Muscle of leg (tissue), 16 donors: ENCODE results near the gene GFRA4. TPM values are rescaled to one million over a fixed set of nuclear protein-coding genes. Genes with fewer than 3 reads are reported as not detected.

Experiments used
- DNase-seq: peaks from one replicate; pipeline ENCODE4 v3.0.0; 2013
- H3K27ac ChIP-seq: one replicate; pipeline ENCODE4 v1.5.1; 2013; ENCODE audit warnings: mild to moderate bottlenecking, low read length, control low read depth
- H3K27me3 ChIP-seq: one replicate; pipeline ENCODE4 v1.6.1; 2013; ENCODE audit warnings: low read length; ENCODE audit not compliant: control insufficient read depth, insufficient read depth
- H3K36me3 ChIP-seq: one replicate; pipeline ENCODE4 v1.6.1; 2013; ENCODE audit warnings: low read length; ENCODE audit not compliant: control insufficient read depth, insufficient read depth
- H3K4me1 ChIP-seq: one replicate; pipeline ENCODE4 v1.6.1; 2013; ENCODE audit warnings: low read length; ENCODE audit not compliant: control insufficient read depth, insufficient read depth
- H3K4me3 ChIP-seq: one replicate; pipeline ENCODE4 v1.5.1; 2013; ENCODE audit warnings: low read length, control low read depth
- H3K9me3 ChIP-seq: replicated peaks from 2 replicates; pipeline ENCODE4 v1.6.1; 2013; ENCODE audit warnings: low read depth, low read length; ENCODE audit not compliant: control insufficient read depth
- WGBS: methylation state at CpG from one replicate; pipeline ENCODE4 v1.1.5; 2013; ENCODE audit warnings: missing lambda C conversion rate; ENCODE audit not compliant: insufficient coverage; 5-methylcytosine and 5-hydroxymethylcytosine counted together
- long read RNA-seq, 11 donors: transcript quantifications; one replicate each; lab custom pipeline, GENCODE V29; 2026
- polyA plus RNA-seq, 8 donors: library from polyadenylated mRNA; unstranded; fragments of 120-200 nt; gene quantifications; one replicate each; pipeline versions ENCODE4 v1.2.1 to v1.2.3, GENCODE V29; 2013; ENCODE audit warnings: inconsistent platforms in 1 of 8, low replicate concordance in 1 of 8; ENCODE audit not compliant: insufficient read length in 8 of 8, insufficient read depth in 1 of 8
- total RNA-seq: library from RNA; stranded (reverse); fragments of 120-200 nt; gene quantifications from one replicate; pipeline ENCODE4 v1.2.4, GENCODE V29; 2013

Gene GFRA4, protein sequence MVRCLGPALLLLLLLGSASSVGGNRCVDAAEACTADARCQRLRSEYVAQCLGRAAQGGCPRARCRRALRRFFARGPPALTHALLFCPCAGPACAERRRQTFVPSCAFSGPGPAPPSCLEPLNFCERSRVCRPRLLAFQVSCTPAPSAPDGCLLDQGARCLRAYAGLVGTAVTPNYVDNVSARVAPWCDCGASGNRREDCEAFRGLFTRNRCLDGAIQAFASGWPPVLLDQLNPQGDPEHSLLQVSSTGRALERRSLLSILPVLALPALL
- not detected for total RNA-seq
- polyA plus RNA-seq = not detected
- long read RNA-seq, donor 1 = 0 reads
- long read RNA-seq, donor 2 = 0 reads
- long read RNA-seq, donor 3 = 0 reads
- long read RNA-seq, donor 4 = 0 reads
- long read RNA-seq, donor 5 = 0 reads
- long read RNA-seq, donor 6 = 0 reads
- long read RNA-seq, donor 7 = 0 reads
- long read RNA-seq, donor 8 = 0 reads
- long read RNA-seq, donor 9 = 0 reads
- long read RNA-seq, donor 10 = 0 reads
- long read RNA-seq, donor 11 = 0 reads

DNA sequence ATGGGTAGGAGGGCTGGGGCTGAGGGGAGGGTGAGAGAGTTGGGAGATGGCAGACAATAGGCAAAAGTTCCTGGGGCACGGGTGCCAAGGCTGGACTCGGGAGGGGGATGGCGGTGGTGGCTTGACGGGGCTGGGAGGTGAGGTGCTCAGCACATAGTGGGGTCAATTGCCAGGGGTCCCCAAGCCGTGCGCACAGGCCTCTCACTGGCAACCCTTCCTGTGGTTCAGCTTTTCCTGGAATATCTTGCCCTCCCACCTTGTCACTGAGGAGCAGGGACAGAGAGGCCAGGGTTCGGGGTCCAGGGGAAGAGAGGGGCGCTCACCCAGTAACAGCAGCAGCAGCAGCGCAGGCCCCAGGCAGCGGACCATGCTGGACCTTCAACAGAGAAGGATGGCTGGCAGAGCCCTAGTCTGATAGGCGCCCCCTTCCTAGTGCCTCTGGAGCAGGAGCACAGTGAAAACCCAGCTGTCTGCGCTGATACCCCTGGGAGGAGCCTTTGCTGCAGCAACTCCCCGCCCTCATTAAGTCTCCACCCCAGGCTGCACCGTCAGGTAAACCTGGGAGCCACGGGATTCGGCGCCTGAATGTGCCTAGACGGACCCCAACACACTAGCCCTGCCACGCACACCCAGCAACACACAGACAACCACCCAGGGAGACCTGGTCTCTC, at the start of gene GFRA4:
GFRA4 (minus strand) TSS at position 369 of the 671 bp plus-strand sequence; CDS start at position 369, 0 bp downstream.
- no peak for DNase-seq
- Histone ChIP-seq H3K4me1 (peaks cover 11% of the 10 kb centered on the region), H3K9me3 (no peaks in the 10 kb centered on the region), H3K27me3 (peaks cover 49% of the 10 kb centered on the region), H3K27ac (no peak within 1 kb of the TSS), H3K4me3 (no peak within 1 kb of the TSS), H3K36me3 (no peaks in the 10 kb centered on the region)
- 53% methylated on average over 17 of the region's 19 CpGs for WGBS

DNA sequence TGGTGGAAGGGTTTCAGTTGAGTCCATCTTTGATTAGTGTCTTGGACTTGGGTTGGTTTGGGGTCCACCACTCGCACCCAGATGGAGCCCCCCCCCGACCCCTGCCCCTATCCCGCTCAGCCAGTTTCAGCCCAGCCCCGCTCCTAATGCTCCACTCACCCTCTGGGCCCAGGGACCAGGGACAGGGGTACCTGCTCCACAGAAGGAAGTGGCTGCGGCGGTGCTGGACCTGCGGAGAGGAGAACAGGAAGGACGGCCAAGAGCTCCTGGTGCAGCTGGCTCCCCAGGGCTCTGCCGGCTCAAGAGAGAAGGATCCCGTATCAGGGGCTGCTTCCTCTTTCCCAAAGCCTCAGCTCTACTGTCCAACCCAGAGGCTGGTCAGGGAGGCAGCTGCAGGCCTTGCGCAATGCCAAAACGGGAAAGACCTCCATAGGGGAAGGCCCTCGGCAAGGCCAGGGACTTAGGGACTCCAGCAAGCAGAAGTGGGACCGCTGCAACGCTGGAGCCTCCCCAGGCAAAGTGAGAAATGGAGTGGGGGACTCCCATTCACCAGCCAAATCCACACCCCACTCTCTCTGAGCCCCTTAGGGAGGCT, 49.2 kb upstream of the GFRA4 start, which contains the start of gene SIGLEC1:
SIGLEC1 (minus strand) TSS at position 322 of the 595 bp plus-strand sequence. CDS start 5,472 bp downstream, outside the sequence.
- peak within 1 kb of the TSS; percentile 75 for H3K27ac ChIP-seq
- no peaks in the 10 kb centered on the region for H3K9me3 ChIP-seq
- no peaks in the 10 kb centered on the region for H3K27me3 ChIP-seq
- peaks cover 31% of the 10 kb centered on the region for H3K4me1 ChIP-seq
- DNase-seq = peak; percentile 85
- no peaks in the 10 kb centered on the region for H3K36me3 ChIP-seq
- 26% methylated on average over 6 of the region's 15 CpGs for WGBS
- peak within 1 kb of the TSS; percentile 22 for H3K4me3 ChIP-seq

DNA sequence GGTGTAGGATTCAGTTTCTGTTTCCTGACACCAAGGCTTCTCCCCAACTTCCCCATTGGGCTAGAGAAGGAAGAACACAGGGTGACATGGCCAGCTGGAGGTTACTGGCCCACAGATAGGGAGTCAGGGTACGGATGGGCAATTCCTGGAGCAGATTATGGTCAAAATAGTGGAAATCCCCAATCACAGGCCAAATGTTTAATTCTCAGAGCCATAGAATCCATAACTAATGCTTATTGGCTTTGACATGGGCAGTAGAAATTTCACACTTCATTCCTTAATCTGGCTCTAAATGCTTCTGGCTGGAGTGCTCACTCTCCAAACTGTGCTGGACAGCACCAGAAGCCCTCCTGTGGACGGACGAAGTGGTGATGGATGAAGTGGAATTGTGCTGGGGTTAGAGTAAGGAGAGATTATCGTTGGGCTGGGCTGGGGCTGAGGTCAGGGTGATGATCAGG, 48.3 kb upstream of the GFRA4 start:
- WGBS = 40% methylated on average over 3 of the region's 4 CpGs

DNA sequence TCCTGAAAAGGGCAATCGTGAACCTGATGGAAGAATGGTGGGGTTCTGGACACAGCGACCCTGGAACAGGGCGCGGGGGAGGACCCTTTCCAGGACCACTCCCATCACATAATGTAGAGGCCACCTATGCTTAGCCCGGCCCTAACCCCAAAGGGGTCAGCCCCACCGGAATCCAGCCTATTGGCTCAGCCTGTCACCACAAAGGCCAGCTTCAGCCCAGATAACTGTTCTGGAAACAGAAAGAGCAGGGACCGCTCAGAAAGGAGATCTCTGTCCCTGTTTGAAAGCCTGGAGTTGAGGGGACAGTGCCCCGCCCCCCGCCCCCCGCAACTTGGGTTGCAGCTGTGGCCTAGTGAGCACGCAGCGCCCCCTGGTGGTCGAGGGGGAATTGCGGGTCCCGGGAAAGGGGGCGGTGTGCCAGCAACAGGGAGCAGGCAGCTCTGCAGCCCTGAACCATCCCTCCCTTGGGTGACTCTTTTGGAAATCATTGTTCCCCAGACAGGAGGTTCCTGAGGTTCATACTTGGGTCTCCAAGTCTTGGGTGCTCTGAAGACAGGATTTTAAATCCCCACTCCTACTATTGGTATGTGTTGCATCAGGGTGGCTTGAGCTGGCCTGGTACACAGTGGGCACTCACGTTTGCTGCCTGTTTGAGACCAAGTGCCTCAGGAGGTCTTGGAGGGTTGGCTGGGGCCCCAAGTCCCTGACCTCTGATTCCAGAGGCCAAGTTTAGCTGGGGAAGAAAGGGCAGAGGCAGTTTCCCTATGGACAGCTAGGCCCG, 47.7 kb upstream of the GFRA4 start:
- Histone ChIP-seq H3K4me1 (peaks cover 46% of the 10 kb centered on the region), H3K4me3 (peak overlapping the region; percentile 22), H3K27me3 (no peaks in the 10 kb centered on the region), H3K36me3 (no peaks in the 10 kb centered on the region), H3K9me3 (no peaks in the 10 kb centered on the region), H3K27ac (peak overlapping the region; percentile 75)
- peak; percentile 79 for DNase-seq
- WGBS = 23% methylated on average over 15 of the region's 18 CpGs

More for the DNA sequence above, 48.3 kb upstream of the GFRA4 start:
- peak overlapping the region; percentile 75 for H3K27ac ChIP-seq
- H3K4me1 ChIP-seq = peaks cover 39% of the 10 kb centered on the region
- H3K36me3 ChIP-seq = no peaks in the 10 kb centered on the region
- H3K9me3 ChIP-seq = no peaks in the 10 kb centered on the region
- DNase-seq = peak; percentile 69
- H3K4me3 ChIP-seq = peak overlapping the region; percentile 22
- H3K27me3 ChIP-seq = no peaks in the 10 kb centered on the region

DNA sequence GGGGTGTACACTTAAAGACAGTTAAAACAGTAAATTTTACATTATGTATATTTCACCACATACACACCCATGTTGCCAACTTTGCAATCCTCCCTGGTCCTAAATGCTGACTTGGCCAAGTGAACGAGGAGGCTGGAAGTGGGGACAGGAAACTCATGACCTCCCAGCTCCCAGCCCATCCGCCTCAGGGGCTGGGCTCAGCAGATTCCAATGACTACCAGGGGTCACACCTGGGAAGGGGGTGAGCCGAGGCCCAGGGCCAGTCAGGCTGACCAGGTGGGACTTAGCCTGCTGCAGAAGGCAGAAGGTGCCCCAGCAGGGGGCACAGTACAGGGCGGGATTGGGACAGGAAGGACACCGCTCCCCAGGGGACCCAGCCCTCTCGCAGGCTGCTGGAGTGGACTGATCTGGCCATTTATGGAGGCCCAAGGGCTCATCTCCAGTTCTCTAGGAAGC, 46.8 kb upstream of the GFRA4 start:
- peak overlapping the region; percentile 8 for H3K4me3 ChIP-seq
- H3K9me3 ChIP-seq = no peaks in the 10 kb centered on the region
- no peaks in the 10 kb centered on the region for H3K36me3 ChIP-seq
- no peaks in the 10 kb centered on the region for H3K27me3 ChIP-seq
- peak; percentile 61 for DNase-seq
- H3K27ac ChIP-seq = peak overlapping the region; percentile 47
- peaks cover 54% of the 10 kb centered on the region for H3K4me1 ChIP-seq
- 42% methylated on average over 4 of the region's 6 CpGs for WGBS

DNA sequence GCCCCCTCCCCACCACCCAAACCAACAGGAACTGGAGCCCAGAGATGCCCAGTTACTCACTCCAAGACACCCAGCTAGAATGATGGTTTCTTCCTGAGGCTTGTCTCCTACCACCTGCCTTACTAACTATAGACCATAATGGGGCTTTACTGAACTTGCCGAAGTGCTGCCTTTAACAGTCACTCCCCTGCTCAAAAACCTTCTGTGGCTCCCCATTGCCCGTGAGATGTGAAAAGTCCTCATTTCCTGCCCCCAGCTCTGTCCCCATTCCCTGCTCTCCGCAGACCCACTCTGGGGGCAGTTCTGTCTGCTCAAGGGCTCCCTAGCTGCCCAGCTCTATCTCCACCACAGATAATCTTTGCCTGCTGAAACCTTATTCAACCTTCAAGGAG, 44.3 kb upstream of the GFRA4 start:
- Histone ChIP-seq H3K4me3 (no peak overlapping the region), H3K4me1 (peaks cover 64% of the 10 kb centered on the region), H3K9me3 (no peaks in the 10 kb centered on the region), H3K36me3 (no peaks in the 10 kb centered on the region), H3K27ac (no peak overlapping the region), H3K27me3 (no peaks in the 10 kb centered on the region)
- DNase-seq = no peak
- WGBS = 73% methylated on average over 3 of the region's 3 CpGs

DNA sequence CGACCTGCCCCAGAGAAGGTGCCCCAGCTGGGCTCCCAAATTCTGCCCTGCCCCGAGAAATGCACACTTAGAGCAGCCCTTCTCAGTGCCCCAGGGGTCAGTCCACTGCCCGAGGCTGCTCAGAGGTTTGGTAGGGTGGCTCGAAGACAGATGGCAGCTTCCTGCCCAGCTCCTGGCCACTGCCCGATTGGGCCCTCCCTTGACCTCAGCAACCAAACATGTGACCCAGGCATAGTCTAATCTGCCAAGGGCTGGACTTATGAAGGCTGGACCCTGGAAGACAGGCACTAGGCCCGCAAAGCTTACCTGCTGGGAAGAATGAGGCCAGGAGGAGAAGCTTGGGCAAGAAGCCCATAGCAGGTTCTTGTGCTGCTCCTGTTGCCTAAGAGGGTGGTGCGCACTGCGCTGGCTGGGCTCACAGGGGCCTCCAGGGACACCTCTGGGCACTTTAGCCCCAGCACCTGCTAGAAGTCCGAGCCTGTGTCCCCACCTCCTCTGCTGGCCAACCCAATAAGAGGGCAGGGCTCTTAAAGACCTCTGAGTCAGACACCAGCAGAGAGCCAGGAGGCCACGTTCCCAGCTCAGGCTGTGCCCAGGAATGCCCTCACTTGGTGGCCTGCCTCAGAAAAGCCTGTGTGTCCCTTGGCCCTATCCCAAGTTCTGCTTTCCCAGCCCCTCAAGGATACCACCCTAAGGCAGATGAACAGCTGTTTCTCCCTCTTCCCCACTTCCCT, 43.7 kb upstream of the GFRA4 start:
- Histone ChIP-seq H3K36me3 (no peaks in the 10 kb centered on the region), H3K9me3 (no peaks in the 10 kb centered on the region), H3K27ac (peak overlapping the region; percentile 4), H3K27me3 (no peaks in the 10 kb centered on the region), H3K4me1 (peaks cover 61% of the 10 kb centered on the region), H3K4me3 (no peak overlapping the region)
- WGBS = 63% methylated on average over 10 of the region's 10 CpGs
- DNase-seq = peak; percentile 62

DNA sequence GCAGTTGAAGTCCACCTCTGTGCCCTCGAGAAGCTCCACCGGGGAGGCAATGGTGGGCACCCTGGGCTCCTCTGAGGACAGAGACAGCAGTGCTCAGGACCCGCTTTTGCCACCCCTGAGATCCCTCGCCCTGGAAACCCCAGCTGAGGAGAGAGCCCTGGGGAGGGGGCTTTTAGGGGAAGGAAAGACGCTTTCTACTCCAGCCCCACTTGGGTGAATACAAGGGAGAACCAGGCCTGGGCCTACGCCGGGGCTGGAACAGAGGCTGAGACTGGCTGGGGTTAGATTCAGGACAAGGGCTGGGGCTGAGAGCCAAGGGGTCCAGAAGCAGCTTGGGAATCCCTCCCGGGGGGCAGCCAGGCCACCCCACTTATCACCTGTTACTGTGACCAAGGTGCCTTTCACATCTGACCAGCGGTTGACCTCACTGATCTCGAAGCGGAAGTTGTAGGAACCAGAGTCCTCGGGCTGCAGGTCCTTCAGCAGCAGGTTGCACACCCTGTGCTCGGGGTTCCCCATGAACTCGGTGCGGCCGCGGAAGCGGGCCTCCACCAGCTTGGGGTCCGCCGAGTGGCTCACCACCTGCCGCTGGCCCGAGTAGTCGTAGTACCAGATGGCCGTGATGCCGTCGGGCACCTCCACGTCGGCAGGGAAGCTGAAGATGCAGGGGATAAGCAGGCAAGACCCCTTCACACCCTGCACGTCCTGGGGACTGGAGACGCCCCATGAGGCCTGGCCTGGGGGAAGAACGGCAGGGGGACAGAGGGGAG, 43.0 kb upstream of the GFRA4 start:
- no peak for DNase-seq
- Histone ChIP-seq H3K4me3 (no peak overlapping the region), H3K27ac (no peak overlapping the region), H3K4me1 (peaks cover 56% of the 10 kb centered on the region), H3K9me3 (no peaks in the 10 kb centered on the region), H3K27me3 (no peaks in the 10 kb centered on the region), H3K36me3 (no peaks in the 10 kb centered on the region)
- 92% methylated on average over 24 of the region's 31 CpGs for WGBS
